Immature natural killer cell (primary cell): ENCODE data around the gene TSEN15. TPM values are rescaled to one million over a fixed set of nuclear protein-coding genes. Genes with fewer than 3 reads are reported as not detected.

Experiments used
- DNase-seq, 3 donors: peaks; one replicate each; pipeline ENCODE4 v3.0.0; 2022; ENCODE audit warnings: mixed read lengths in 1 of 3
- H3K27ac Mint-ChIP-seq, 6 donors: one replicate each; pipeline ENCODE4 v1.8.0; 2020; ENCODE audit warnings: mixed read lengths in 6 of 6, mild to moderate bottlenecking in 5 of 6, inconsistent platforms in 4 of 6, moderate library complexity in 3 of 6
- H3K27me3 Mint-ChIP-seq, 3 donors: one replicate each; pipeline ENCODE4 v1.8.0; 2020 to 2021; ENCODE audit warnings: low read depth in 3 of 3, mild to moderate bottlenecking in 3 of 3, mixed read lengths in 3 of 3, moderate library complexity in 3 of 3, inconsistent platforms in 1 of 3
- H3K36me3 Mint-ChIP-seq, 3 donors: one replicate each; pipeline ENCODE4 v1.8.0; 2020; ENCODE audit warnings: mixed read lengths in 3 of 3, inconsistent platforms in 2 of 3, mild to moderate bottlenecking in 2 of 3
- H3K4me1 Mint-ChIP-seq, 2 donors: one replicate each; pipeline ENCODE4 v1.8.0; 2020; ENCODE audit warnings: inconsistent platforms in 2 of 2, mild to moderate bottlenecking in 2 of 2, mixed read lengths in 2 of 2, moderate library complexity in 1 of 2
- H3K4me3 Mint-ChIP-seq, 5 donors: one replicate each; pipeline ENCODE4 v1.8.0; 2020; ENCODE audit warnings: mild to moderate bottlenecking in 5 of 5, mixed read lengths in 5 of 5, inconsistent platforms in 3 of 5, moderate library complexity in 3 of 5
- H3K9me3 Mint-ChIP-seq, 6 donors: one replicate each; pipeline ENCODE4 v1.8.0; 2020; ENCODE audit warnings: mild to moderate bottlenecking in 6 of 6, mixed read lengths in 6 of 6, inconsistent platforms in 4 of 6, moderate library complexity in 3 of 6
- polyA plus RNA-seq, 3 donors: library from polyadenylated mRNA; unstranded; fragments of 300-500 nt; fragmentation: Illumina TruSeq; gene quantifications; one replicate each; pipeline ENCODE4 v1.2.3, GENCODE V29; 2021

TSEN15 gene
- polyA plus RNA-seq, 3 donors from 2014 or later = 83.2 to 94.4 (median 87.9) TPM

DNA sequence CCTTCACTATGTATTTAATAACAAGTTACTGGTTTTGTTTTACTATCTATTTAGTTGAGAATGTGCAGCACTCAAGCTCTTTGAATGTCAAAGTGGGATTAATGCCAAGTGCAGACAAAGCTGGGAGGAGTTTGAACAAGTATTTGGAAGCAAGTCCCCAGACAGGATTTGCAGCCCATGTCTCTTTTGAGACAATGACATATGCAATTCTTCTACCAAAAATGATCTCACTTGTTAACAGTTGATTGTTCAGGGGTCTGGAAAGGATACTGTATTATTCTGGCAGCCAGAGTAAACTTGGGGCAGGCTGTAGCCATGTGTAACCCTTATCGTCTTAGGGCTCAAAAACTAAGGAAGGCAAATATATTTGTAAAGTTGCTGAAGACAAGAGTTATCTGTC, 29.8 kb upstream of the TSEN15 start:
- no peak for DNase-seq

DNA sequence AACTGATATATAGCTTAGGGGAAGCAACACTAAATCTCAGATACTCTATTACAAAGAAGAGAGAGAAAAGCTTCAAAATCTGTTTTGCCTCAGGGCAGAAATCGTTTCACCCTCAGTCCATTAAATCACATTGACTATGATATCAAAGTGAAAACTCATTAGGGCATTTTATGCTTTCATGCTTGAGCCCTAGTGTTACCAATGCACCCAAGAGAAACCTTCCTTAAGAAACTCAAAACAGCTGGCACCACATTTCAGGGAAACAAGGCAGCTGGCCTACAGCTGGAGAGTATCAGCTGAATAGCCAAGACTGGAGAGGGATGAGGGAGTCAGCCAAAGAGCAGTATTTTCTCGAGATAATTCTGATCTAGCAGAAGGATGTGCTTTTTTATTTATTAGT, 28.9 kb upstream of the TSEN15 start:
- Mint-ChIP-seq H3K27me3 (no peaks in the 10 kb centered on the region), H3K9me3 (no peaks in the 10 kb centered on the region), H3K4me1 (peaks cover 0 to 38% of the 10 kb centered on the region in 2 donors), H3K27ac (no peak overlapping the region), H3K4me3 (no peak overlapping the region), H3K36me3 (peaks cover 0 to 3% (median 0%) of the 10 kb centered on the region in 3 donors)
- no peak for DNase-seq

More for the DNA sequence above, 29.8 kb upstream of the TSEN15 start:
- no peak overlapping the region for H3K4me3 Mint-ChIP-seq
- H3K9me3 Mint-ChIP-seq = no peaks in the 10 kb centered on the region
- no peak overlapping the region for H3K27ac Mint-ChIP-seq
- peaks cover 0 to 3% (median 0%) of the 10 kb centered on the region in 3 donors for H3K36me3 Mint-ChIP-seq
- H3K4me1 Mint-ChIP-seq = peaks cover 0 to 38% of the 10 kb centered on the region in 2 donors
- no peaks in the 10 kb centered on the region for H3K27me3 Mint-ChIP-seq

DNA sequence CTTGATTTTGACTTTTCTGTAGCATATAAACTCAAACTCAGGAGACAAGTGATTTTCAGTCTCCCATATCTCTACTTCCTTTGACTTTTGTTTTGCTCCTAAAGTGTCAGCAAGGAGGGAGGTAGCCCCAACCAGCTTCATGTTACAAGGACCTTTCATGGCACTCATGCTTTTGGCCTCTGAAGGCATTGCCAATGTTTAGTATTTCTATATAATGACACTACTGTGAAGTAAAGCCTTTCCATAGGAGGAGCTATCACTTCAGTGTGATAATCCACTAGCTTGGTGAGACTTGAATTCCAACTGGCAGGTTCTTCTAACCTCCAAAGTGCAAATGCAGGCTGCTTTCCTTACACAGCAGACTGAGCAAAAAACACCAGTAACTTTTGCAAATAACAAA, 28.4 kb upstream of the TSEN15 start:
- no peak overlapping the region for H3K27ac Mint-ChIP-seq
- H3K9me3 Mint-ChIP-seq = no peaks in the 10 kb centered on the region
- H3K27me3 Mint-ChIP-seq = no peaks in the 10 kb centered on the region
- no peak overlapping the region for H3K4me3 Mint-ChIP-seq
- peaks cover 0 to 38% of the 10 kb centered on the region in 2 donors for H3K4me1 Mint-ChIP-seq
- H3K36me3 Mint-ChIP-seq = peaks cover 0 to 3% (median 0%) of the 10 kb centered on the region in 3 donors
- DNase-seq = no peak

DNA sequence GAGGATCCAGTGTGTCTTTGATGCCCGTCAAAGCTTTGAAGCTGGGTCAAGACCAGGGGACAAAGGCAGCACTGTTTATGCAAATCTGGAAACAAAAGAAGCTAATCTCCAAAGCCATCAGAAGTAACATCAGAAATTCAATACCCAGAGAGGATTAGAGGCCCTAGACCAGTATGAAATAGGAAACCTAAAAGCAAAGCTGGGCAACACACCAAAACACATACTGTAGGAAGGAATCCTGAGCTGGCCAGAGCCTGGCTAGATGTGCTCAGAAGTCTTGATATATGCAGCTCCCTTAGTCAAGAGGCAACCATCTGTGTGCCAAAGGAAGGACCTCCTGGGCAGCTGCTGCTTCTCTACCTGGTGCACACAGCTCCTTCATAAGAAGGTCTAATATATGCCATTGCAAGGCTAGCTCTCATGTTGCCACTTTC, 26.3 kb upstream of the TSEN15 start:
- H3K4me1 Mint-ChIP-seq = peaks cover 0 to 38% of the 10 kb centered on the region in 2 donors
- no peak overlapping the region for H3K4me3 Mint-ChIP-seq
- peaks cover 0 to 7% (median 4%) of the 10 kb centered on the region in 3 donors for H3K36me3 Mint-ChIP-seq
- no peak overlapping the region for H3K27ac Mint-ChIP-seq
- no peaks in the 10 kb centered on the region for H3K27me3 Mint-ChIP-seq
- no peaks in the 10 kb centered on the region for H3K9me3 Mint-ChIP-seq
- no peak for DNase-seq

DNA sequence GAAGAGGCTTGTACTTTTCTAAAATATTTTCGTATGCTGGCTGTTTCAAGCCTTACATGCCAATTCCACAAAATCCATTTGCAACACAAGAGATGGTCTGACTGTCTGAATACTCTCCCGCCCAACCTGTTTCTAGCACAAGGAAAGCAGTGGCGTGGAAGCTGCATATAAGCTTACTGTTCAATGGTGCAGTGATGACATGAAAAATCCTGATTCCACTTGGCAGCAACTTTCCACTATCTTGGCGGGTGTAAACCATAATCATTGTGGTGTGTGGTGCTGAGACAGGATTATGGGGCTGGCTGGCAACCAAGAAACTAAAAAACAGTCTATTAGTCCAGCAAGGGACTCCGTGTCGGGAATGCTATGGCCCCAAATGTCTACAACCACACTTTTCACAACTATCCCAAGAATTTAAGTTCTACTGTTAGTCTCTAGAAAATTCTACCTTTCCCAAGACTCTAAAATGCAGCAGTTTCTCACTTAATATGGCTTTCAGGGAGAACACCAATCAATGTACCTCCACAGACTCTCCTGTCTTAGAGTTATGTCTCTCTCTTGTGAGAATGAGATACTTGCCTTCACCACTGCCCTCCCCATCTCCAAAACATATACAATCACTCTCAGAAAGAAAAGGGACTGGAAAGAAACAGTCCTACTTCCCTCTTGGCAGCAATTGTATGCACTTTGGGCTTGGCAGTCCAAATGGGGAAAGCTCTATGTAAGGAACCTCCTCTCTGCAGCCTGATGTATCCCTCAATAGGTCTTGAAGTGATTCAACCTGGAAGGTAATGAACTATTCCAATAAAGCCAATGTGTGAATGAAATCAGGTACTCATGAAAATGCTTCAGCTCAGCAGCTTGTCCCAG, 23.5 kb upstream of the TSEN15 start:
- peaks cover 0 to 3% (median 2%) of the 10 kb centered on the region in 3 donors for H3K27me3 Mint-ChIP-seq

DNA sequence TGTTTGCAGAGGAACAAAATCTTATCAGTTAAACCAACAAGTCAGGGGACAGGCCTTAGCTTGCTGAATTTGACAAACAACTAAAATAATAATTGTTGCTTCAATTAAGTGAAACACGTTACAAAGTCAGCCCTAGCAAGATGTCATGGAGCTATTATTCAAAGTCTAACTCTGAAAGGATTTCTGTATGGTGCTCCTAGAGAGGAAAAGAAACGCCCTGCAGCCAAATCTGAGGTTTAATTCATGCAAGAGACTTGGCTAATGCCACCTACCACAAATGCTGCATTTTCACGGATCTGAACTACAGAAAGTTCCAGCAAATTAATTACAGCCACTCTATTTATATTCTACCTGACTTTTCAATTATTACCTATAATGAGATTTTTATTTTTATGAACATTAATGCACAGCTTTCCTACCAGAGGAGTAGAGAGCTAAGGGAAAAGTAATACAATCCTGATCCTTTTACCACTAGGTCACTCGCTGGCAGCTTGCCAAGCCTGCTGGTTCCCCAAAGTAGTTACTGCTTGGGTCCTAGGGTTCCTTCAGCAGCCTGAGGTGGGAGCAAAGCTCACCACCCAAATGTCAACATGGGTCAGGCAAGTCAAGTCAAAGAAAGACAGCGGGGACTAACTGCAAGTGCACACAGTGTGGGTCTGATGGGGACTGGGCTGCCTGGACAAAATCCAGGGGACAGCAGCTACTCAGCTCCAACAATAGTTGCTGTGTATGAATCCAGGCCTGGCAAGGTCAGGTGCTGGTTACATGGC, 22.5 kb upstream of the TSEN15 start:
- H3K4me1 Mint-ChIP-seq = peaks cover 4 to 36% of the 10 kb centered on the region in 2 donors
- no peak overlapping the region for H3K27ac Mint-ChIP-seq
- H3K36me3 Mint-ChIP-seq = peaks cover 0 to 7% (median 4%) of the 10 kb centered on the region in 3 donors
- peaks cover 0 to 5% (median 3%) of the 10 kb centered on the region in 3 donors for H3K27me3 Mint-ChIP-seq
- H3K9me3 Mint-ChIP-seq = no peaks in the 10 kb centered on the region
- H3K4me3 Mint-ChIP-seq = no peak overlapping the region
- DNase-seq = no peak

More for the DNA sequence above, 23.5 kb upstream of the TSEN15 start:
- Mint-ChIP-seq H3K9me3 (no peaks in the 10 kb centered on the region), H3K36me3 (peaks cover 0 to 7% (median 4%) of the 10 kb centered on the region in 3 donors), H3K4me1 (peaks cover 0 to 32% of the 10 kb centered on the region in 2 donors), H3K4me3 (no peak overlapping the region), H3K27ac (no peak overlapping the region)
- DNase-seq = no peak

DNA sequence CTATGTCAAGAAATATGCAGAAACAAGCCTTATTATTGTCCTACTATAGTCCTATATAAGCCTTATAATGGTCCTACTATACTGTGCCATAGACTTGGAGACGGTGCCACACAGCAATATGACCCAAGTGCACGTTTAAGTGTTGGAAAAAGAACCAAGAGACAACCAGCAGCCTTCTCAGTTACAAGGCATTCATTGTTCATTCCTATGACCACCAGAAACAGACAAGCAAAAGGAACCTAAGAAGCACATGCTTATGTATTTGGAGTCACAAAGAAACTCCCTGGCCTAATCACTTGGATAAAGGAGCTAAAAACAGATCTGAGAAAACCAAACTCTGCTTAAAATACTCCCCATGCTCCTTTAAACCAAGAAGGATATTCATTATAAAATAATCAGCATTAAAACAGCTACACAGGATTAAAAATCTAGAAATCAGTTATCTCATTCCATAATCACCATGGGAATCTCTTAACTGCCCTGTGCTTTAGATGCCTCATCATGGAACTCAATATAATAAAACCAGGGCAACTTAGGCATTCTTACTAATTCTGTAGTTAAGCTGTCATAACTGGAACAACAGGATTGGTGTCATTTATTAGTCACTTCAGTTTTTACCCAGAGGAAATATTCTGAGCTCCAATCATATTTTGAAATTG, 21.0 kb upstream of the TSEN15 start:
- Mint-ChIP-seq H3K9me3 (no peaks in the 10 kb centered on the region), H3K4me1 (peaks cover 6 to 41% of the 10 kb centered on the region in 2 donors), H3K36me3 (peaks cover 0 to 7% (median 4%) of the 10 kb centered on the region in 3 donors), H3K27me3 (peaks cover 0 to 5% (median 3%) of the 10 kb centered on the region in 3 donors), H3K27ac (no peak overlapping the region), H3K4me3 (no peak overlapping the region)
- no peak for DNase-seq

DNA sequence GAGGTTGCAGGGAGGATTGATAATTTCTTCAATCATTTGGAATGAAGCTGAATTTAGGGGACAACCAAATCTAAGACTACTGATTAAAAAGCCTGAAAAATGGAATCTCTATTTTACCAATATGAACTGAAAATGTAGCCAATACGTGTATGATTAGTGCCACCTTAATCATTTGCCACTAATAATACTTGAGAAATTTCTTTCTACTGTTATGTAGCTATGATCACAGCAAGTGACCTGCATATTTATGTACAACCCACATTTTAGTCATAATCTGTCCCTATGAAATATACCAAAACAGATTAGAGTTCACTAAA, 20.5 kb upstream of the TSEN15 start:
- no peaks in the 10 kb centered on the region for H3K9me3 Mint-ChIP-seq
- no peak overlapping the region for H3K27ac Mint-ChIP-seq
- peaks cover 0 to 5% (median 3%) of the 10 kb centered on the region in 3 donors for H3K27me3 Mint-ChIP-seq
- no peak for DNase-seq
- peaks cover 0 to 7% (median 4%) of the 10 kb centered on the region in 3 donors for H3K36me3 Mint-ChIP-seq
- H3K4me3 Mint-ChIP-seq = no peak overlapping the region
- peaks cover 10 to 43% of the 10 kb centered on the region in 2 donors for H3K4me1 Mint-ChIP-seq

DNA sequence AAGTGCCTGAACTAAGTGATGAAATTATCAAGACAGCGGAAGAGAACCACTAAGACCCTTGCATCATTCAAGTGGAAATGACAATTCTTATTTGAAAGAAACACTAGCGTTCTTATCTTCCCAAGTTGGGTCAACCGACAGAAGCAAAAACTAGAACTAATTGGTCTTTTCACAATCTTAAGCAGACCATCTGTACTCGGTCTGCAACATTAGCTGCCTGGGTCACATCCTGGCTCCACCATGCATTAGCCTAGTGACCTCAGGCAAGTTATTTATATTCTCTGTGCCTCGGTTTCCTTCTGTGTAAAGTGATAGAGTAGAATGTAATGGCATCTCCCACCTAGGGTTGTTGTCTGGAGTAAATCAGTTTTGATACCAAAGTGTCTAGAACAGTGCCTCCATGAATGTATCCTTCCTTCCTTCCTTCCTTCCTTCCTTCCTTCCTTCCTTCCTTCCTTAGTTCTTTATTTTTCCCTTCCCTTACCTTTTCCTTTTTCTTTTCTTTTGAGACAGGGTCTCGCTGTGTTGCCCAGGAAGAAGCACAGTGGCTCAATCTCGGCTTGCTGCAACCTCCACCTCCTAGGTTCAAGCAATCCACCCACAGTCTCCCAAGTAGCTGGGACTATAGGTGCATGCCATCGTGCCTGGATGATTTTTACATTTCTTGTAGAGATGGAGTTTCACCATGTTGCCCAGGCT, 20.0 kb upstream of the TSEN15 start:
- Mint-ChIP-seq H3K4me3 (no peak overlapping the region), H3K27me3 (peaks cover 0 to 5% (median 3%) of the 10 kb centered on the region in 3 donors), H3K36me3 (peaks cover 0 to 5% (median 4%) of the 10 kb centered on the region in 3 donors), H3K9me3 (no peaks in the 10 kb centered on the region), H3K4me1 (peaks cover 15 to 44% of the 10 kb centered on the region in 2 donors), H3K27ac (no peak overlapping the region)
- no peak for DNase-seq

DNA sequence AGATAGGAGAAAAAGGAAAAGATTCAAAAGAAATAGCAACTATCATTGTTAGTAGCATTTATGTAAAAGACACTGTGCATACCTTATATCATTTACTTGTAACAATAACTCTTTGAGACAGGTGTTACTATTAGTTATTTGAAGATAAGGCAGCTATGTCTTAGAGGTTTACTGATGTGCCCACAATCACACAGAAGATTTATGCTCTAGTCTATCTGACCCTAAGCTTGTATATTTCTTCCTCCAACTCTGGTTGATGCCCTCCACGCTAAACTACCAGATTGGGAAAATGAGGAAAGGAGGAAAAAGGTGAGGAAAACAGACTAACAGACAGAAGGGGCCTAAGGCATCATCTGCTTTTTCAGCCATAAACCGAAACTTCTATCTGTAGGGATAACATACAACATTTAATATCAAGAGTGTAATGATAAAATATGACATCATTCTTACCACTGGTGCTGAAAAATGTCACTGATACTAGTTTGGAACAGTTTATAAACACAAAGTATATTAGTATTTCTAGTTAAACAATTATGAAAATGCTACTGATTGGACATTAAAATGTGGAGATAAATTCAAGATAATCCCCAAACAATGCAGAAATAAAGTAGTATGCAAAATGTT, 19.1 kb upstream of the TSEN15 start:
- Mint-ChIP-seq H3K36me3 (peaks cover 0 to 4% (median 4%) of the 10 kb centered on the region in 3 donors), H3K27ac (no peak overlapping the region), H3K4me1 (peaks cover 15 to 42% of the 10 kb centered on the region in 2 donors), H3K27me3 (peaks cover under 1 to 5% (median 3%) of the 10 kb centered on the region in 3 donors), H3K4me3 (no peak overlapping the region), H3K9me3 (no peaks in the 10 kb centered on the region)
- no peak for DNase-seq

DNA sequence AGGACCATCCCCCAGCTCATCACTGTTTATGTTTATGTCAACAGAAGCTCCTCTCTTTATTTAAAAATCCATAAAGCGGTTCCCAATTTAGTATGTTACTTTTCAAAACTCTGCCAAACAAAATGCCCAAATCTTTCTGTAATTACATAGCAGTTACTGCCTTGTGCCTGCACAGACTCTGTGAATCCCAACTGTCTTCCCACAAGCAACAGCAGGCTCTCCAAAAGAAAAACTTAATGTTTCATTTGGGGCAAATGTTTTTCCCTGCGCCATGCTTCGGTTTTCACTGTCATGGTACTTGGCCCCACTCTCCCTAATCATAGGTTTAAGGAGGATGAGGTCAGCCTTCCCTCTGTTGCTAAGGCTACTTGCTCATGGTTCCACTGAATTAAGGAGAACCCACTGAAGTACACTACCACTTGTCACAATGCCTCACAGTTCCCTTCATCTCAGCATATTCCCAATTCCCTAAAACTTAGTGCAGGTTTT, 18.6 kb upstream of the TSEN15 start:
- peaks cover 20 to 48% of the 10 kb centered on the region in 2 donors for H3K4me1 Mint-ChIP-seq
- no peak overlapping the region for H3K4me3 Mint-ChIP-seq
- peaks cover 5 to 8% (median 6%) of the 10 kb centered on the region in 3 donors for H3K27me3 Mint-ChIP-seq
- no peaks in the 10 kb centered on the region for H3K9me3 Mint-ChIP-seq
- peaks cover 0 to 4% (median 4%) of the 10 kb centered on the region in 3 donors for H3K36me3 Mint-ChIP-seq
- no peak for DNase-seq
- no peak overlapping the region for H3K27ac Mint-ChIP-seq

DNA sequence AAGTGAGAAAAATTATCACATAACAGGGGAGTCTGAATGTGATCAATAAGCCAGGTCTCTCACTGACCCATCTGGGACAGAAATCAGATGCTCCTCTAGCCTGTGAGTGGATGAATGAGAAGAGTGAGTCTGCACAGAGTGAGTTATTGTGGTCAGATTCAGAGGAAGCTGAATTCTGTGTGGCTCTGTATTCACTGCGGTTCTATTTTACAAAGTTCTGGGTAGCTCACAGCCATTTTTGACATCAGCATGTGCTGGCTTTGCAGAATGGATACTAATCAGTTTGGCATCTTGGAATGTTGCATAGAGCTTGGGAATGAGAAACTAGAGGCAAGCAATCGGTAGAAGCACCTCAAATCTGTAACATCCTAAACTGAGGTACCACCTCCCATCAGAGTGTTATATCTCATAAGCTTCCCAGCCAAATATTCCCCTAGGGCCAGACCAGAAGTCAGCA, 17.8 kb upstream of the TSEN15 start:
- H3K4me3 Mint-ChIP-seq = peak overlapping the region in 2 of 5 donors; percentile 3 to 12
- H3K4me1 Mint-ChIP-seq = peaks cover 22 to 55% of the 10 kb centered on the region in 2 donors
- H3K27me3 Mint-ChIP-seq = peaks cover 5 to 8% (median 6%) of the 10 kb centered on the region in 3 donors
- DNase-seq = peak in 1 of 3 donors; percentile 18
- H3K36me3 Mint-ChIP-seq = peaks cover 0 to 4% (median 0%) of the 10 kb centered on the region in 3 donors
- H3K9me3 Mint-ChIP-seq = no peaks in the 10 kb centered on the region
- no peak overlapping the region for H3K27ac Mint-ChIP-seq
